ENCODE data around the gene CARD19. TPM values are rescaled to one million over a fixed set of nuclear protein-coding genes. Genes with fewer than 3 reads are reported as not detected.

The CARD19 gene
- total and polyA plus RNA-seq, 2 donors (not counting 1 experiment from before 2014, with no cell fraction given), result 31.9 to 63.4 TPM

GRCh38 chr9:93111371-93112115 is 15.5 kb downstream of the CARD19 start:
- Histone ChIP-seq H3K9ac (ENCODE audit: low read length) (no peak overlapping the region), H4K20me1 (ENCODE audit: control insufficient read depth, insufficient read depth, low read length, poor library complexity, severe bottlenecking) (peaks cover 5% of the 10 kb centered on the region), H3K4me2 (replicated peaks; ENCODE audit: low read depth, low read length, poor library complexity, severe bottlenecking) (peak overlapping the region; percentile 27), H3K36me3 (replicated peaks in 1 of 2; ENCODE audit: control extremely low read depth in 1 of 2, control insufficient read depth in 1 of 2, extremely low read depth in 1 of 2, insufficient read depth in 2 of 2, low read length in 1 of 2) (peaks cover 0 to 11% of the 10 kb centered on the region in 2 experiments), H3K4me3 (ENCODE audit: control extremely low read depth in 1 of 5, extremely low read depth in 1 of 5, insufficient read depth in 1 of 5, low read depth in 2 of 5, low read length in 4 of 5) (no peak overlapping the region), H3K27me3 (replicated peaks in 1 of 4; ENCODE audit: control extremely low read depth in 1 of 4, control insufficient read depth in 3 of 4, insufficient read depth in 4 of 4, low read length in 3 of 4) (no peaks in the 10 kb centered on the region), H3K79me2 (ENCODE audit: control insufficient read depth, insufficient read depth, low read length) (peaks cover 32% of the 10 kb centered on the region), H3K27ac (ENCODE audit: low read length in 2 of 2) (no peak overlapping the region), H3K9me3 (ENCODE audit: control extremely low read depth in 1 of 3, control insufficient read depth in 2 of 3, insufficient read depth in 1 of 3, low read length in 2 of 3) (no peaks in the 10 kb centered on the region), H2AFZ (ENCODE audit: insufficient read depth, low read depth, low read length, poor library complexity, severe bottlenecking) (no peak overlapping the region), H3K4me1 (ENCODE audit: control insufficient read depth in 2 of 2, insufficient read depth in 2 of 2, low read length in 2 of 2) (peaks cover 21 to 29% of the 10 kb centered on the region in 2 donors)
- CTCF ChIA-PET, result interaction anchor here (0.8 to 5.6 kb wide), 5 partner anchors 8 to 191 kb away, joined by 3 to 53 read pairs (median 6); no protein-coding TSS in a partner anchor
- H3K4me1 Mint-ChIP-seq, result peaks cover 30% of the 10 kb centered on the region
- no peaks in the 10 kb centered on the region for H3K27me3 Mint-ChIP-seq
- TF ChIP-seq EZH2 (IDR thresholded peaks at IDR 0.05; ENCODE audit: borderline replicate concordance, insufficient read depth, low read depth, low read length, poor library complexity, severe bottlenecking), result no peak
- no peak for TF ChIP-seq CTCF (IDR thresholded peaks at IDR 0.05)
- H3K4me3 Mint-ChIP-seq, result no peak overlapping the region
- WGBS (ENCODE audit: insufficient coverage), result 48% methylated on average over 18 of the region's 18 CpGs
- DNase-seq (no peak), ATAC-seq (ENCODE audit: low read depth) (no peak)
- H3K9me3 Mint-ChIP-seq (ENCODE audit: insufficient read depth), result no peaks in the 10 kb centered on the region
- H3K27ac Mint-ChIP-seq, result no peak overlapping the region
- POLR2A ChIA-PET, result no interaction called here
- intact Hi-C loops (cut with micrococcal nuclease), result no loop called here
